Measurements from ENCODE around the gene PDE10A. TPM values are rescaled to one million over a fixed set of nuclear protein-coding genes. Genes with fewer than 3 reads are reported as not detected.

PDE10A gene
- total RNA-seq, 4 donors from 2014 or later = 0.59 to 3.1 (median 2.0) TPM

DNA sequence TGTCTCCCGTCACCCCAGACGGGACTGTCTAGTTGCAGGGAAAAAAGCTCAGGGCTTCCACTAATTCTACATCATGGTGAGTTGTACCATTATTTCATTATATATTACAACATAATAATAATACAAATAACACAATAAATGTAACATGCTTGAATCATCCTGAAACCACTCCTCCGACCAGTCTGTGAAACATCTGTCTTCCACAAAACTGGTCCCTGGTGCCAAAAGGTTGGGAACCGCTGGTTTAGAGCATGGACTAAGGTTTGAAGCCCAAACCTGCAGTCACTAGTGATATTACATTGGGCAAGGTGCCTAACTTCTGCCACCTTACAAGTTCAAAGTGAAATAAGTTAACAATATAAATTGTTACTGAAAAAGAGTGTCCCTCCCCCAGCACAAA lies 175.7 kb downstream of the PDE10A start:
- H3K4me1 ChIP-seq = no peaks in the 10 kb centered on the region
- DNase-seq (ENCODE audit: low spot score in 2 of 2) = no peak
- H3K4me3 ChIP-seq = no peak overlapping the region
- H3K36me3 ChIP-seq = no peaks in the 10 kb centered on the region
- no peaks in the 10 kb centered on the region for H3K27me3 ChIP-seq
- H3K9me3 ChIP-seq = no peaks in the 10 kb centered on the region
- TF ChIP-seq POLR2A (IDR thresholded peaks at IDR 0.05) = no peak
- TF ChIP-seq, protein P1, sequence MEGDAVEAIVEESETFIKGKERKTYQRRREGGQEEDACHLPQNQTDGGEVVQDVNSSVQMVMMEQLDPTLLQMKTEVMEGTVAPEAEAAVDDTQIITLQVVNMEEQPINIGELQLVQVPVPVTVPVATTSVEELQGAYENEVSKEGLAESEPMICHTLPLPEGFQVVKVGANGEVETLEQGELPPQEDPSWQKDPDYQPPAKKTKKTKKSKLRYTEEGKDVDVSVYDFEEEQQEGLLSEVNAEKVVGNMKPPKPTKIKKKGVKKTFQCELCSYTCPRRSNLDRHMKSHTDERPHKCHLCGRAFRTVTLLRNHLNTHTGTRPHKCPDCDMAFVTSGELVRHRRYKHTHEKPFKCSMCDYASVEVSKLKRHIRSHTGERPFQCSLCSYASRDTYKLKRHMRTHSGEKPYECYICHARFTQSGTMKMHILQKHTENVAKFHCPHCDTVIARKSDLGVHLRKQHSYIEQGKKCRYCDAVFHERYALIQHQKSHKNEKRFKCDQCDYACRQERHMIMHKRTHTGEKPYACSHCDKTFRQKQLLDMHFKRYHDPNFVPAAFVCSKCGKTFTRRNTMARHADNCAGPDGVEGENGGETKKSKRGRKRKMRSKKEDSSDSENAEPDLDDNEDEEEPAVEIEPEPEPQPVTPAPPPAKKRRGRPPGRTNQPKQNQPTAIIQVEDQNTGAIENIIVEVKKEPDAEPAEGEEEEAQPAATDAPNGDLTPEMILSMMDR (IDR thresholded peaks at IDR 0.05) = no peak
- no peak for TF ChIP-seq POLR2AphosphoS5 (IDR thresholded peaks at IDR 0.05)
- no peak for TF ChIP-seq EP300 (IDR thresholded peaks at IDR 0.05)
- H3K27ac ChIP-seq = no peak overlapping the region
- WGBS = 78% methylated on average over 4 of the region's 4 CpGs

GRCh38 chr6:165486183-165487137 lies 176.6 kb downstream of the PDE10A start:
- Histone ChIP-seq H3K4me1 (no peaks in the 10 kb centered on the region), H3K9me3 (no peaks in the 10 kb centered on the region), H3K27ac (no peak overlapping the region), H3K36me3 (no peaks in the 10 kb centered on the region), H3K4me3 (no peak overlapping the region), H3K27me3 (no peaks in the 10 kb centered on the region)
- TF ChIP-seq POLR2A (IDR thresholded peaks at IDR 0.05) (no peak), EP300 (IDR thresholded peaks at IDR 0.05) (no peak), POLR2AphosphoS5 (IDR thresholded peaks at IDR 0.05) (no peak)
- TF ChIP-seq, protein P1 (IDR thresholded peaks at IDR 0.05) = no peak
- no peak for DNase-seq (ENCODE audit: low spot score in 2 of 2)
- 80% methylated on average over 22 of the region's 22 CpGs for WGBS

DNA sequence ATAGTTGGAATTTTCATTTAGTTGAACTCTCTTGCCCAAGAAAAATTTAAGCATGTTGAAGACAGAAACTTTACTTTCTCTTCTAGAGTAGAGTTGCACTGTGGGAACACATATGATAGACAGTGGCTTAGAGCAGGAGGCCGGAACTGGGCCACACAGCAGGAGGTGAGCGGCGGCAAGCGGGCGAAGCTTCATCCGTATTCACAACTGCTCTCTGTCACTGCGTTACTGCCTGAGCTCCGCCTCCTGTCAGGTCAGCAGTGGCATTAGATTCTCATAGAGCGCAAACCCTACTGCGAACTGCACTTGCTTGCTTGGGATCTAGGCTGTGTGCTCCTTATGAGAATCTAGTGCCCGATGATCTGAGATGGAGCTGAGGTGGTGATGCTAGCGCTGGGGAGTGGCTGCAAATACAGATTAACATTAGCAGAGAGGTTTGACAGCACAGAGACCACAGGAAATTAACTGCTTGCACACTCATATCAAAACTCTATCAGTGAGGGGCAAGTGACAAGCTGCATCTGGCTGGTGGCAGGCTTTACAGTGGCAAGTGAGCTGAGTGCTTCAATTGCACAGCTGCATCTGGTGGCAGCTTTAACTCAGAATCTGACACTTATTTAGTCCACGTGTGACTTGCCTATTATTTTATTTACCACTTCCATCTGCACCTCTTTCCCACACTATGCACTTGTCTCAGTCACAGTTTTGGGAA lies 178.7 kb downstream of the PDE10A start:
- 89% methylated on average over 13 of the region's 13 CpGs for WGBS
- H3K27me3 ChIP-seq = no peaks in the 10 kb centered on the region
- no peak overlapping the region for H3K4me3 ChIP-seq
- H3K27ac ChIP-seq = no peak overlapping the region
- H3K4me1 ChIP-seq = no peaks in the 10 kb centered on the region
- TF ChIP-seq, protein P1 (IDR thresholded peaks at IDR 0.05) = no peak
- TF ChIP-seq EP300 (IDR thresholded peaks at IDR 0.05) = no peak
- no peak for TF ChIP-seq POLR2AphosphoS5 (IDR thresholded peaks at IDR 0.05)
- no peak for TF ChIP-seq POLR2A (IDR thresholded peaks at IDR 0.05)
- H3K9me3 ChIP-seq = no peaks in the 10 kb centered on the region
- no peak for DNase-seq (ENCODE audit: low spot score in 2 of 2)
- H3K36me3 ChIP-seq = no peaks in the 10 kb centered on the region

DNA sequence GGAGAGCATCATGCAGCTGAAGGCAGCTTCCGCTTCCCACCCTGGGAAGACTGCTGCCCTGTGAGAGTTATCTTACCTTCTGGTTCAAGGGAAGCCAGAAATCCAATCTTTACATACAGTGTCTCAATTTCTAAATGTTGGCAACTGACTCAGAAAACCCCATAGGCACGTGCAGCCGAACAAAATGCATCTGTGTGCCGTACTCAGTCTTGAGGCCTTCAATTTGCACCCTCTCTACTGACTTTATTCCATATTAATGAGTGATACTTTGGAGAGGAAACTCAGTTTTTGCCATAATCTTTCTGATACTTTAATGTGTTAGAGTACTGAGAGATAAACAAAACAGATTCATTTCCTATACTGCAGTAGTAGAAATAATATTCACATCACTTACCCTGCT lies 181.1 kb downstream of the PDE10A start:
- no peak for TF ChIP-seq POLR2AphosphoS5 (IDR thresholded peaks at IDR 0.05)
- no peak overlapping the region for H3K27ac ChIP-seq
- no peak for DNase-seq (ENCODE audit: low spot score in 2 of 2)

GRCh38 chr6:165480916-165481315 lies 182.1 kb downstream of the PDE10A start:
- WGBS = 84% methylated on average over 3 of the region's 3 CpGs

More for the DNA sequence above, 181.1 kb downstream of the PDE10A start:
- WGBS = 98% methylated on average over 4 of the region's 4 CpGs
- H3K27me3 ChIP-seq = no peaks in the 10 kb centered on the region
- H3K4me1 ChIP-seq = no peaks in the 10 kb centered on the region
- H3K4me3 ChIP-seq = no peak overlapping the region
- H3K36me3 ChIP-seq = no peaks in the 10 kb centered on the region
- no peaks in the 10 kb centered on the region for H3K9me3 ChIP-seq

More at GRCh38 chr6:165480916-165481315, 182.1 kb downstream of the PDE10A start:
- DNase-seq (ENCODE audit: low spot score in 2 of 2) = no peak
- Histone ChIP-seq H3K4me3 (no peak overlapping the region), H3K27ac (no peak overlapping the region), H3K4me1 (no peaks in the 10 kb centered on the region), H3K9me3 (no peaks in the 10 kb centered on the region), H3K36me3 (no peaks in the 10 kb centered on the region), H3K27me3 (no peaks in the 10 kb centered on the region)
- TF ChIP-seq, protein P1 (IDR thresholded peaks at IDR 0.05) = no peak
- TF ChIP-seq POLR2A (IDR thresholded peaks at IDR 0.05) (no peak), EP300 (IDR thresholded peaks at IDR 0.05) (no peak), POLR2AphosphoS5 (IDR thresholded peaks at IDR 0.05) (no peak)

Measured in suprapubic skin (tissue), 4 donors.